Inflammatory macrophage treated with lipopolysaccharide for 4 hours (primary cell): Measurements from ENCODE around the gene KIF26A.
"Not testable (repeated sequence)": the region's sequence is repeated elsewhere in the genome, so short reads cannot be mapped to it uniquely, and the experiment has no call there.

Experiments used
- DNase-seq: peaks from one replicate; pipeline ENCODE4 v3.0.0-alpha.2; 2020

The KIF26A gene

DNA sequence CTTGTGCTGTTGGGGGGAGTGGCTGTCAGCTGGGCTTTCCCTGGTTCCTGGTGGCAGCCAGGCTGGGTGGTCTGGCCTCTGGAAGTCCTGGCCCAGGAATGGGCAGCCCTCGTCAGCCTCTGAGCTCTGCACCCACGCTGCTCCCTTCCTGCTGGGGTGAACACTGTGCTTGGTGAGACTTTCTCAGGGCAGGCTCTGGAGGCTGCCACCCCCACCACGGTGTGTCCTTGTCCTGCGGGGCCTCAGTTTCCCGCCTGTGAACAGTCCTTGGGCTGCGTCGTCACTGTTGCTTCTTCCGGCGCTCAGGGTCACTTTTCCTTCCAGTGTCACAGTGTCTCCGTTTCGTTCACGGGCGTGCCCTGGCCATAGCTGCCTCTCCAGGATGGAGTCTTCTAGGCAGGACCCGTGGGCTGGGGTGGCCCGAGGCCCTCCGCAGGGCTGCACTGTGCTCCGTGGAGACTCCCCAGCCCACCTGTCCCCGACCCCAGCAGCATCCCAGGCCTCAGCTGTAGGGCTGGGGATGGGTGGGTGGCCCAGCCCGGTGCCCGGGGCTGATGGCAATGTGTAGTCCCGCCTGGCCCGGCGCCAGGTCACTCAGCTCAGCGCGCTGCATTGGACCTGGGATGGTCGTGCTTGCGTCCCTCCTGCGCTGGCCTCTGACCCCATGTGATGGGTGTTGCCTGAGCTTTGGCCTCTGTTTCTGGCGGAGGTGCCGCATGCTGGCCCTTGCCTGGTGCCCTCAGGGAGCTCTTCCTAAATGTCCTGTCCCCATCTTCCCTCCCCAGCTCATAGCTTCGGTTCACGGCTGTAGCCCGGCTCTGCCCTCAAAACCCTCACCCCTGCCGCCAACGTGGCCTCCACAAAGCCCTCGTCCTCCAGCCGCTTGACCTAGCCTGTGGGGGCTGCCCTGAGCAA, 6.8 kb downstream of the KIF26A start:
- DNase-seq, result no peak

- DNase-seq, result no peak
Observed at GRCh38 chr14:104145826-104146601, 7.6 kb downstream of the KIF26A start.

DNA sequence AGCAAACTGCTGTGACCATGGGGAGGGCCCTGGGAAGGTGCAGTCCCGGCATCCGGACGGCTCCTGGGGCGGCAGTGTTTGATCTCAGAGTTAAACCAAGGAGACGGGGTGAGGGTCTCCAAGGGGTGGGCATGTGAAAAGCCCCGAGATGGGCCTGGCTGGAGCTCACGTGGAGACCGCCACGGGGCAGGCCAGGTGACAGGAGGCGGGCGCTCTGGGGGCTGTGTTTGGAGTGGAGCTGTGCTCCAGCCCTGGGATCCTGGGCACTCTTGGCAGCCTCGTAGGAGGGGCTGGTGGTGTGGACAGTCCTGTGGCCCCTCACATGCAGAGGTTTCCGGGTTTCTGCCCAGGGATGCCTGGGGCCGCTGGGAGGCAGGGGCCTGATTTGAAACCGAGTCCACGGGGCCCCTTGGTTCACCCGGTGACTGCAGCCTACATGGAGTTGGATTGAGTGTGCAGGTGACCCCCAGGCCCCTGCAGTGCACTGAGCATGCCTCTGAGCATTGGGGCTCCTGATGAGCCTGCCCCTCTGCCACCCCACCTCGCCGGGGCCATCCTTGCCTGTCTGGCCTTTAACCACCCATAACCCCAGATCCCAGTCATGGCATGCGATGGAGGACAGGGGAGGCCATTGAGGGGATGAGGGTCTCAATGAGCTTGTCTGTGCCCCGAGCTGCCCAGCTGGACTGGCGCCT, 8.4 kb downstream of the KIF26A start:
- no peak for DNase-seq

- DNase-seq, result no peak
Observed at GRCh38 chr14:104147346-104148125, 9.1 kb downstream of the KIF26A start.

- DNase-seq, result no peak
Observed at GRCh38 chr14:104148433-104149277, 10.3 kb downstream of the KIF26A start.

GRCh38 chr14:104149278-104149595, 10.8 kb downstream of the KIF26A start:
- no peak for DNase-seq

DNA sequence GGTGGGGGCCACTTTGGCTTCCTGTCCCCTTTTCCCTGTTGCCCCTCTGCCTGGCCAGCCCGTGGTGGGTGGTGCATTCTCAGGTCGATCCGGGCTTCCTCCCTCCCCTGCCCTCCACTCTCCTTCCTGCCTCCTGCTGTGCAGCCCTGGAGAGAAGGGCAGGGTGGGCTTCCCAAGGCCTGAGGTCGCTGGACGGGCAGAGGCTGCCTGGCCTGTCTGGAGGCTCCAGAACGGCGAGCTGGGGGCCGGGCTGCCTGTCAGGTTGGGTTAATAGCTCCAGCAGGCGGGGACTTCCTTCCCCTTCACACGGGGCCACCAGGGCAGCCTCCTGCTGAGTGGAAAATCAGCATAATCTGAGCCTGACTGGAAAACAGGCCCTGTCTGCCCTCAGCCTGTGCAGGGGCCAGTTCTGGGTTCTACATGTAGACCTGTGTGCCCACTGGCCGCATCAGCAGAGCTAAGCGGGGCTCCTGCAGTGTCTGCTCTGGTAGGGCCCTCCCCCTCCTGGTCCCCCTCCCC, 11.3 kb downstream of the KIF26A start:
- no peak for DNase-seq

DNA sequence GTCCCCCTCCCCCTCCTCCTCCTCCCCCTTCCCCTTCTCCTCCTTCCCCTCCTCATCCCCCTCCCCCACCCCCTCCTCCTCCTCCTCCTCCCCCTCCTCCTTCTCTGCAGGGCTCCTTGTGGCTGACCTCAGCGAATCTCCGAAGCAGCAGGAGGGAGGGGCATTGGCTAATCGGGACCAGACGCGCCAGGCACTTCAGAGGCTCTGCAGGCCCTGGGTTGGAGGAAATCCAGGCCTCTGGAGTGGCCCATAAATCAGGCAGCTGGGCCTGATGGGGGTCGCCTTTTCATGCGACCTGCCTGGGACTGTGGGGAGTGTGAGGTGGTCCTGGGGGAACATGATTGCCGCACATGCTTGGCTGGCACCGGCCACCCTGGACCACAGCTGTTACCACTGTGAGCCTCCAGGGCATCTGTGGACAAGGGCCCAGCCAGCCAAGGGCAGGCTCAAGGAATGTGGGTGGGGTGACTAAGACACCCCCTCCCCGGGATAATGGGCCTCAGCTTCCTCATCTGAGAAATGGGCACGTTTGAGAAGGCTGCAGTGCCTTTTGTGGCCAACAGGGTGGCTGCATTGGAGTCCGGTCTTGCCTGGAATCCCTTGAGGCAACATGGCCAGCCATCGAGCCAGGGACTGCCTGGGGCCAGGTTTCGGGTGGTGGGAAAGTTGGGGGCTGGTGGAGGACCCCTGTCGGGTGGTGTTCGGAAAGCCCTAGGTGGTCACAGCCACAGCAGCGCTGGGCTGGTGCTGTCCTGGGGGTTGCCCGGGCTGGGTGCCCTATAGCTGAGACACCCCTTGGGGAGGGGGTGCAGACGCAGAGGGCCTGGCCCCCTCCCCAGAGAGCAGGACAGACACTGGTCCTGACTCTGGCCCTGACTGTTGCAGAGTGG, 12.0 kb downstream of the KIF26A start:
- no peak for DNase-seq

DNA sequence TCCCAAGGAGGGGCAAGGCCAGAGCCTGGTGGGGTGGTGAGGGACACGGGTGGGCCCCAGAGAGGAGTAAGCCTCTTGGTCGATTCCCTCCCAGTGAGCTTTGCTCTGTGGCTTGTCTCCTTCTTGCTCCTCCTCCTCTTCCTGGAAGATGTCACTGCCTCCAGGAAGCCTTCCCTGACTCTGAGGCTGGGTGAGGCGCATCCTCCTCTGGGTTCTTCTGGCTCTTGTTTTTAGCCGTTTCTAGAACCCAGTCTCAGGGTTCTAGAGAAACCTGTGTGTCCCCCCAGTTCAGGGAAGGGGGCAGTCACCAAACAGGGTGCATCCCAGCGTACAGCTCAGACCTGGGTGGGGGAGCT, 12.6 kb downstream of the KIF26A start:
- no peak for DNase-seq

DNA sequence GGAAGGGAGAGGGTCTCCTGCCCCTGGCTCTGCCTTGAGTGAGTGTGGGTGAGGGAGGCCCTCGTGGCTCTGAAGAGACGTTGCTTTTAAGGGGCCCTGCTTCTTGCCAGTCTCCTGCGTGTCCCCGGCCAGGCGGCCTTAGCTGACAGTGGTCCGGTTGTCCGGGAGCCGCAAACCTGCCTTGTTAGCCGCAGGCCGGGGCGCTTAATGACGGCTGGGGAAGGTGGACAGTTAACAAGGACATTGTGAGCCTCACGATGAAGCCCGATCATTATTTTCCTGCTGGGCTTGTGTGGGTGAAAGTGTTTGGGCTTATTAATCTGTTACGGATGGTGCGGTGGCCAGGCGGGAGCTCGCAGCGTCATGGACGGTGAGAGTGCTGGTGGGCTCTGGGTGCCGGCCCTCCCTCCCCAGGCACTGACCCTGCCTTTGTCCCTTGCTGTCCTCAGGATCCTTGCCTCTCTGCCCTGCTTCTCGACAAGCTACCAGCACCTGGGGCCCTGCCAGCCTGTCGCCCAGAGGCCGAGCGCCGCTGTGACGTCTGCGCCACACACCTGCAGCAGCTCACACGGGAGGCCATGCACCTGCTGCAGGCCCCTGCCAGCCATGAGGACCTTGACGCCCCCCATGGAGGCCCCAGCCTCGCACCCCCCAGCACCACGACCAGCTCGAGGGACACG, 13.3 kb downstream of the KIF26A start:
- no peak for DNase-seq

GRCh38 chr14:104152246-104152575, 13.8 kb downstream of the KIF26A start:
- no peak for DNase-seq

- DNase-seq, result no peak
Observed at GRCh38 chr14:104152686-104153393, 14.5 kb downstream of the KIF26A start.

- not testable (repeated sequence) for DNase-seq
Observed at GRCh38 chr14:104153394-104153755, 15.0 kb downstream of the KIF26A start.

DNA sequence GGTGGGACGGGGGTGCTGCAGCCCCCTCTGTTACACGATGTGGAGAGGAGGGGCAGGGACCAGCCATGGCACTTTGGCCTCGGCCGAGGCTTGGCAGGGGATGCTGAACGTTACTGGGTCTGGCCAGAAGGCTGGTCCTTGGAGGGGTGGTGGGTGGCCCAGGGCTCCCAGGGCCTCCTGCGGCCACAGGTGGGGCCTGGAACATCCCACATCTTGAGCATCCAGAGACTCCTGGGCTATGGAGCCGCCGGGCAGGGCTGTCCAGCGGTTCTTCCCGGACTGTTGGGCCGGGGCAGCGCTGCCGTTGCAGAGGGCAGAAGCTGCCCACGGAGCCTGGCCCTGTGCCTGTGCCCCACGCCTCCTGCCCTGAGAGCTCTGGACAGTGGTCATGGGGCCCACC, 15.9 kb downstream of the KIF26A start:
- no peak for DNase-seq

DNA sequence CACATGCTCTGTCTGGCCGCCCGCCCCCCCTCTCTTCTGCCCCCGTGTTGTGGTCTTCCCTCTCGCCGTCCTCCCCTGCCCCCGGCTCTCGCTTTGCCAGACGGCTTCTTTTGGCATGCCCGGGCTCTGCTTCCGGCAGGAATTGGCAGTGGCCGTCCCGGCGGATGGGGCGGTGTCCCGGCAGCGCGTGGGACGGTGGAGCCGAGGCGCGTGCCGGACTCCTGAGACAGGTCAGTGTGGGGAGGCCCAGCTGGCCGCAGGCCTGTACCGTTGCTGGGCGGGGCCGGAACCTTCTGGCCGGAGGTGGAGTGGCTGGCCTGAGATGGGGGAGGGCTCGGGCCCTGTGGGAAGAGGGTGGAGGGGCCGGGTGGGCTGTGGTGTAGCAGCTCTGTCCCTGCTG, 17.1 kb downstream of the KIF26A start:
- no peak for DNase-seq

DNA sequence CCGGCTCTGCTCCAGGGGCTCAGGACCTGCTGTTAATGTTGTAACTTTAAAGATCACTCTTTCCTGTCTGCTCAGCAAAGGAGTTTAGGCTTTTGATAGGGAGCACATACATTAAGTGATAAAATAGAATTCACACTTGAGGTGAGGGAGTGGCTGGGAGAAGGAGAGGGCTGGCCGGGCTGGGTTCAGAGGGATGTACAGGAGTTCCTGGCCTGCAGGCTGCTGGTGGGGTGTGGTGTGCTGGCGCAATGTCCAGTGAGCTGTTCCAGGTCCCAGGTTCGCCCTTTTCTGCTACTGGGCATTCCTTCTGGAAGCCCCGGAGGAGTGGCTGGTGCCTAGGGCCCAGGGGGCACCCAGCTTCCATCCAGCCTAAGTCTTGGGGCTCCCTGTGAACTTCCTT, 17.8 kb downstream of the KIF26A start:
- no peak for DNase-seq

- no peak for DNase-seq
Observed at GRCh38 chr14:104157016-104157928, 18.9 kb downstream of the KIF26A start.
